Nephron (organoid): Measurements from ENCODE around the gene MYLK3.

ENCODE experiments used
- H3K27ac Mint-ChIP-seq, 3 experiments: 2 replicates each; pipeline ENCODE4 v1.8.0; 2020; ENCODE audit warnings: mixed read lengths in 3 of 3, mild to moderate bottlenecking in 2 of 3, moderate library complexity in 1 of 3
- H3K27me3 Mint-ChIP-seq: 2 replicates; pipeline ENCODE4 v1.8.0; 2021; ENCODE audit warnings: low read depth, mild to moderate bottlenecking, moderate library complexity, mixed read lengths
- H3K36me3 Mint-ChIP-seq: 2 replicates; pipeline ENCODE4 v1.8.0; 2020; ENCODE audit warnings: low read depth, mixed read lengths
- H3K4me1 Mint-ChIP-seq: 2 replicates; pipeline ENCODE4 v1.8.0; 2020; ENCODE audit warnings: mixed read lengths
- H3K4me3 Mint-ChIP-seq, 3 experiments: 2 replicates each; pipeline ENCODE4 v1.8.0; 2020; ENCODE audit warnings: mild to moderate bottlenecking in 3 of 3, mixed read lengths in 3 of 3, moderate library complexity in 2 of 3
- H3K9me3 Mint-ChIP-seq: 2 replicates; pipeline ENCODE4 v1.8.0; 2020; ENCODE audit warnings: mixed read lengths
- CTCF ChIP-seq, 3 experiments: fragments of 200-600 bp; sonication (generic); IDR thresholded peaks; one replicate each; pipeline ENCODE4 v1.5.0; 2021; ENCODE audit warnings: antibody characterized with exemption in 3 of 3; ENCODE audit not compliant: unreplicated experiment in 3 of 3

MYLK3 gene

GRCh38 chr16:46718214-46718613, 29.9 kb downstream of the MYLK3 start:
- H3K27me3 Mint-ChIP-seq, result no peaks in the 10 kb centered on the region
- H3K27ac Mint-ChIP-seq, result no peak overlapping the region
- H3K9me3 Mint-ChIP-seq, result no peaks in the 10 kb centered on the region
- no peaks in the 10 kb centered on the region for H3K4me1 Mint-ChIP-seq
- no peak for TF ChIP-seq CTCF (IDR thresholded peaks at IDR 0.05; ENCODE audit: unreplicated experiment in 3 of 3)
- H3K36me3 Mint-ChIP-seq, result no peaks in the 10 kb centered on the region
- no peak overlapping the region for H3K4me3 Mint-ChIP-seq

GRCh38 chr16:46717692-46718091, 30.5 kb downstream of the MYLK3 start:
- Mint-ChIP-seq H3K9me3 (no peaks in the 10 kb centered on the region), H3K4me1 (no peaks in the 10 kb centered on the region), H3K27ac (no peak overlapping the region), H3K36me3 (no peaks in the 10 kb centered on the region), H3K27me3 (no peaks in the 10 kb centered on the region), H3K4me3 (no peak overlapping the region)
- no peak for TF ChIP-seq CTCF (IDR thresholded peaks at IDR 0.05; ENCODE audit: unreplicated experiment in 3 of 3)

- Mint-ChIP-seq H3K4me3 (no peak overlapping the region), H3K9me3 (no peaks in the 10 kb centered on the region), H3K27me3 (no peaks in the 10 kb centered on the region), H3K27ac (no peak overlapping the region), H3K36me3 (no peaks in the 10 kb centered on the region), H3K4me1 (no peaks in the 10 kb centered on the region)
- TF ChIP-seq CTCF (IDR thresholded peaks at IDR 0.05; ENCODE audit: unreplicated experiment in 3 of 3), result no peak
Measured at GRCh38 chr16:46715769-46716305, 32.3 kb downstream of the MYLK3 start.

GRCh38 chr16:46714797-46715591, 33.1 kb downstream of the MYLK3 start:
- Mint-ChIP-seq H3K4me3 (no peak overlapping the region), H3K4me1 (no peaks in the 10 kb centered on the region), H3K27me3 (no peaks in the 10 kb centered on the region), H3K27ac (no peak overlapping the region), H3K9me3 (no peaks in the 10 kb centered on the region), H3K36me3 (no peaks in the 10 kb centered on the region)
- TF ChIP-seq CTCF (IDR thresholded peaks at IDR 0.05; ENCODE audit: unreplicated experiment in 3 of 3), result no peak

- Mint-ChIP-seq H3K4me3 (no peak overlapping the region), H3K4me1 (no peaks in the 10 kb centered on the region), H3K9me3 (no peaks in the 10 kb centered on the region), H3K27me3 (no peaks in the 10 kb centered on the region), H3K27ac (no peak overlapping the region), H3K36me3 (no peaks in the 10 kb centered on the region)
- TF ChIP-seq CTCF (IDR thresholded peaks at IDR 0.05; ENCODE audit: unreplicated experiment in 3 of 3), result no peak
Measured at GRCh38 chr16:46713634-46714033, 34.5 kb downstream of the MYLK3 start.

GRCh38 chr16:46712911-46713310, 35.2 kb downstream of the MYLK3 start:
- no peaks in the 10 kb centered on the region for H3K36me3 Mint-ChIP-seq
- H3K27me3 Mint-ChIP-seq, result no peaks in the 10 kb centered on the region
- no peaks in the 10 kb centered on the region for H3K9me3 Mint-ChIP-seq
- TF ChIP-seq CTCF (IDR thresholded peaks at IDR 0.05; ENCODE audit: unreplicated experiment in 3 of 3), result no peak
- H3K4me1 Mint-ChIP-seq, result no peaks in the 10 kb centered on the region
- no peak overlapping the region for H3K4me3 Mint-ChIP-seq
- no peak overlapping the region for H3K27ac Mint-ChIP-seq
